GM12801 (cell line): ENCODE measurements around the gene ANKRD26.

Experiments used
- TF ChIP-seq, protein P1 (sequence below): IDR thresholded peaks from one replicate; pipeline ENCODE4 v1.5.1; 2011; ENCODE audit warnings: control low read depth; ENCODE audit not compliant: insufficient read length; ENCODE audit errors: extremely low read depth

ANKRD26 gene

DNA sequence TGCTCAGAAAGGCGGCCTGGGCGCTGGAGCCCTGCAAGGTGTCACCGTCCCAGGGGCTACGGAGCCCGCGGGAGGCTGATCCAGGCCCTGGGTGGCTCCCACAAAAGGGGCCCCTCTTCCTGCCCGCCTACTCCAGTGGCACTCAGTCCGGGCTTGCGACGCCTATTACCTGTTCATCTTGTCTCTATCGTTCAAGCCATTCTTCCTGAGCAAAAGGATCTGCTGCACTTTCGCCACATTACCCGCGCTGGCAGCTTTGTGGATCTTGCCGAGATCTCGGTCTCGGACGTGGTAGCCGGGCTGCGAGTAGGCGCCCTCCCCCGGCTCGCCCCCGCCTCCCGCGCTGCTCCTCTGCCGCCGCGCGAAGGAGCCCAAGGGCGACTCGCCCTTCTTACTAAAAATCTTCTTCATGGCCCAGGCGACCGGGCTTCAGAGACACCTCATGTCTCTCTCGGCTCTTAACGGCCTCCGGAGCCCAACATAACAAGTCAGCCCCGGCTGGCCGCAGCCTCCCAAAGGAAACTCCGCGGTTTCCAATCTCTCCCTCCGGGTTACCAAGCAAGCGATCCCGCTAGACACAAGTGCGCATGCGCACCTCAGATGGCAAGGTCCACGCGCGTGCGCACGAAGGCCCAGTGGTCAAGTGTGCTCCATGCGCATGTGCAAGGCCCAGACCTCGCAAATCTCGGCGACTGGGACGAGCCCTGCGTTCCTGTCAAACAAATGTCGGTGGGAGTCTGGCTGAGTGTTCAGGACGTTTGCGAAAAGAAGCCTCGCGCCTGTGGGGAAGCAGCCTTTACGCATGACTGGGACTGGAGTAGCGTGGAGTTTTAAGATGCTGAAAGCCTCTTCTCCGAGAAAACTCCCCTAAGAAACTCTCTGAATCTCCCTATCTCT, at the start of gene ANKRD26:
Gene ANKRD26 (minus strand): TSS at position 579 of the 897 bp plus-strand sequence. CDS start 168 bp downstream, at position 411.
- TF ChIP-seq, protein P1, sequence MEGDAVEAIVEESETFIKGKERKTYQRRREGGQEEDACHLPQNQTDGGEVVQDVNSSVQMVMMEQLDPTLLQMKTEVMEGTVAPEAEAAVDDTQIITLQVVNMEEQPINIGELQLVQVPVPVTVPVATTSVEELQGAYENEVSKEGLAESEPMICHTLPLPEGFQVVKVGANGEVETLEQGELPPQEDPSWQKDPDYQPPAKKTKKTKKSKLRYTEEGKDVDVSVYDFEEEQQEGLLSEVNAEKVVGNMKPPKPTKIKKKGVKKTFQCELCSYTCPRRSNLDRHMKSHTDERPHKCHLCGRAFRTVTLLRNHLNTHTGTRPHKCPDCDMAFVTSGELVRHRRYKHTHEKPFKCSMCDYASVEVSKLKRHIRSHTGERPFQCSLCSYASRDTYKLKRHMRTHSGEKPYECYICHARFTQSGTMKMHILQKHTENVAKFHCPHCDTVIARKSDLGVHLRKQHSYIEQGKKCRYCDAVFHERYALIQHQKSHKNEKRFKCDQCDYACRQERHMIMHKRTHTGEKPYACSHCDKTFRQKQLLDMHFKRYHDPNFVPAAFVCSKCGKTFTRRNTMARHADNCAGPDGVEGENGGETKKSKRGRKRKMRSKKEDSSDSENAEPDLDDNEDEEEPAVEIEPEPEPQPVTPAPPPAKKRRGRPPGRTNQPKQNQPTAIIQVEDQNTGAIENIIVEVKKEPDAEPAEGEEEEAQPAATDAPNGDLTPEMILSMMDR = no peak

DNA sequence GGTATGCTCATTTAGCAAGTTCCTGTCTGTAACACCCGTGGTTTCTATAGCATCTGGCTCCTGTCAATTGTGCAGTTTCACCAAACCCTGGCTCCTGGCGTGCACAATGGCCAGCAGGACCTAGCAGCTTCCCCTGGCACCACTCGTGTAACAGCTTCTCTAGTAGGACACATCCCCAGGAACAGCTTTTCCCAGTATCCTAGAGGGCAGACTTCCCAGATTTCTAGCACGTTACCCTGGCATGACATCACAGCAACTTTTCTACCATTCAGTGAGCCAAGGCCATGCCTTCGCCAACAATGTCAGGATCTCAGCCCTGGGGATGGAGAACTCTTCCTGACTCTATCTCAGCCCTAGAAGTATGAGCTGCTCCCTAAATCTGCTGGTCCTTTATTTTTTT, 47.4 kb upstream of the ANKRD26 start:
- TF ChIP-seq, protein P1 = no peak

DNA sequence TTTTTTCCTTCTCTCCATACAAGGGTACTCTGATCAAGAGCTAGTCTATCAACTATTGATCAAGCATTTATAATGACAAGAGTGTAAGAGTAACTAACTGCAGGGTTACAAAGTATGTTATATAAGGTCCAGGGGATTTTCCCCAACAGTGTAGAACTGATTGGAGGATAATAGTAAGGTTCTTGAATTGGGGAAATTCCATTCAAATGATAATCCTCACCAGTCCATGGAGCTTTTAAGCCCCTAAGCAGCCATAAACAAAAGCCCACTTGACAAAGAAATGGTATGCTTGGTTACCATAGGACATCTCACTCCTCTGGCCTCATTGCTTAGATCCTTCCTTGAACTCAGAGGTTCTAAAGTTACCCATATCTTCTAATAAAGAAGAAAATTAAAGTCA, 45.6 kb upstream of the ANKRD26 start:
- TF ChIP-seq, protein P1 = no peak

DNA sequence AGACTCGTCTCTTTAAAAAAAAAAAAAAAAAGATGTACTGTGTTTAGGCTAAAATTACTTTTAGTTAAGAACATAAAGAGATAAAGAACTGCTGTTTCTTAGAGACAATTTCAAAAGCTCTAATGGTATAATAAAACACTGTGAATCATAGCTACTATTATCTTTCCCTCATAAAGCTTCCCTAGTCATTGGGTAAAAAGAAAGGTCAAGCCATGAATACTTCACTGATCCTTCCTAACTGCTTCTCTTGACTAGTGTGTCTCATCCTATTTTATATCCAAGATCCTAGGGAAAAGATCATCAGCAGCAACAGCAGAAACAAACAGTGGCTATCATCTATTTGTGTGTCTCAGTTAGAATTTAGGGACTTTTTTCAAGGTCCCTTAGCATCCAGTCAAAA, 43.4 kb upstream of the ANKRD26 start:
- TF ChIP-seq, protein P1 = no peak

DNA sequence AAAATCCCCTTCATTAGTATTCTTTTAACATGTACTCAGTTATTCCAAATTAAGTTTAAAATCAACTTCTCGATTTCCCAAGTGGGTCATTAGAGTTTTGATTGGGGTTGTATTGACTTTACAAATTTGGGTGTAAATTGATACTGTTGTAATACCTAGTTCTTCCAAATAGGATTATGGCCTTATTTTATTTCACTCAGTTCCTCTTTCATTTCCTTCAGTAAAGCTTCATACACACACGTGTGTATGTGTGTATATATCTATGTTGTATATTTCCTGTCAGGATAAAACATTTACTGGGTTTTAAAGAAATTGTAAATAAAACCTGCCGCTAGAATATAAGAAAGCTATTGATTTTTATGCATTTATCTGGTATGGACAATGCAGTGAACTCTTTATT, 38.0 kb upstream of the ANKRD26 start:
- TF ChIP-seq, protein P1 = no peak

DNA sequence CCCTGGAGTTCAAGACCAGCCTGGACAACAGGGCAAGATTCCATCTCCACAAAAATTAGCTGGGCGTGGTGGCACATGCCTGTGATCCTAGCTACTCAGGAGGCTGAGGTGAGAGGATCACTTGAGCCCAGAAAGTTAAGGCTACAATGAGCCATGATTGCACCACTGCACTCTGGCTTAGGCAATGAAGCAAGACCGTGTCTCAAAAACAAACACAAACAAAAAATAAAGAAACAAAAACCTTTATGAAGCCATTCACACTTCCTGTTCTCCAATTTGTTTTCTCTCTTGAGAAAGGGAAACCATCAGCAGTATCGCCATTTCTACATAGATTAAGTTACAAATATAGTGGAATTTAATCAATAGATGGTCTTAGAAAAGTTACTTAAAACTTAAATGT, 34.1 kb upstream of the ANKRD26 start:
- TF ChIP-seq, protein P1 = no peak

DNA sequence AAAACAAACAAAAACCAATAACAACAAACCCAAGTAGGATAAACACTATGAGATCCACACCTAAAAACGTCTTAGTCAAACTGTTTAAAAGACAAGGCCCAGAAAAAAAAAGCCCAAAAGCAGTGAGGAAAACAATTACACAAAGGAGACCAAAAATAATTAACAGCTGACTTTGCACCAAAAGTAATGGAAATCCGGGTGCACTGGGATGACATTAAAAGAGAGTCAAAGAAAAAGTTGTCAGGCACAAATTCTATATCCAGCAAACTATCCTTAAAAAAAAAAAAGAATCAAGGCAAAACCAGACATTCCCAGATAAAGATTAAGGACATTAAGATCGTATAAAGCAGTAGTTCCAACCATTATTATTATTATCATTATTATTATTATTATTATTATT, 7.9 kb upstream of the ANKRD26 start:
- TF ChIP-seq, protein P1 = no peak
